ENCODE results near the gene CTNNBL1.

The CTNNBL1 gene

DNA sequence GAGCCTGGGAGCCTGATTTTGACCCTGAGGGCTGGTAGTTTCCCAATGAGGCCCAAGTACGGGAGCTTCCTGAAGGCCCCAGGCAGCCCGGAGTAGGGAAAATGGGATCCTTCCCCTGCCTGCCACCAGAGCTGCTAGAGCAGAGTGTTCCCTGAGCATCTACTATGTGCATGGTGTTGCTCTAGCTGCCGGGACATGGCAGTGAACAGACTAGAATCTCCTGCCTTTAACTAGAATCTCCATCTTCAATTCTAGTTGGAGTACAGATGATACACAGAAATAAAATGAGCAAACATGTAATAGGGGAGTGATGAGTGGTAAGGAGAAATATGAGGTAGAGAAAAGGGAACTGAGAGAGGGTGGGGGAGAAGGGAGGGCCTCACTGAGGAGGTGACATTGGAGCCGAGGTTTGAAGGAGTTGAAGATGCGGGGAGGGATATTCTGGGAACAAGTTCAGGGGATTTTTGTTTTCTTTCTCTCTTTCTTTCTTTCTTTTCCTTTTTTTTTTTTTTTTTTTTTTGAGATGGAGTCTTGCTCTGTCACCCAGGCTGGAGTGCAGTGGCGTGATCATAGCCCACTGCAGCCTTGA is 227.6 kb downstream of the CTNNBL1 start:
- no peak for DNase-seq
